ENCODE results near the gene SLC39A8.
"Not testable (repeated sequence)": the region's sequence is repeated elsewhere in the genome, so short reads cannot be mapped to it uniquely, and the experiment has no call there.

The SLC39A8 gene

GRCh38 chr4:102295153-102295862 lies 50.0 kb downstream of the SLC39A8 start:
- H3K4me1 ChIP-seq (ENCODE audit: control insufficient read depth, insufficient read depth, low read length), result no peaks in the 10 kb centered on the region
- H3K4me2 ChIP-seq (ENCODE audit: low read length), result no peak overlapping the region
- H3K4me3 ChIP-seq (ENCODE audit: low read length), result no peak overlapping the region
- H3K9me3 ChIP-seq (replicated peaks; ENCODE audit: low read length), result no peaks in the 10 kb centered on the region
- no peak overlapping the region for H3K9ac ChIP-seq (ENCODE audit: low read depth, low read length)
- no peaks in the 10 kb centered on the region for H3K27me3 ChIP-seq (ENCODE audit: control insufficient read depth, insufficient read depth, low read length)
- no peaks in the 10 kb centered on the region for H3K36me3 ChIP-seq (ENCODE audit: insufficient read depth, low read length)

- no peak overlapping the region for H3K9ac ChIP-seq (ENCODE audit: low read depth, low read length)
- H3K4me1 ChIP-seq (ENCODE audit: control insufficient read depth, insufficient read depth, low read length), result peaks cover 6% of the 10 kb centered on the region
- H3K4me3 ChIP-seq (ENCODE audit: low read length), result no peak overlapping the region
- no peak overlapping the region for H3K4me2 ChIP-seq (ENCODE audit: low read length)
- no peaks in the 10 kb centered on the region for H3K36me3 ChIP-seq (ENCODE audit: insufficient read depth, low read length)
- H3K27me3 ChIP-seq (ENCODE audit: control insufficient read depth, insufficient read depth, low read length), result no peaks in the 10 kb centered on the region
- no peaks in the 10 kb centered on the region for H3K9me3 ChIP-seq (replicated peaks; ENCODE audit: low read length)
Measured at GRCh38 chr4:102288497-102288896, 56.8 kb downstream of the SLC39A8 start.

GRCh38 chr4:102285831-102286230 lies 59.5 kb downstream of the SLC39A8 start:
- Histone ChIP-seq H3K4me3 (ENCODE audit: low read length) (no peak overlapping the region), H3K27me3 (ENCODE audit: control insufficient read depth, insufficient read depth, low read length) (no peaks in the 10 kb centered on the region)

GRCh38 chr4:102281171-102281839 lies 64.0 kb downstream of the SLC39A8 start:
- H3K4me2 ChIP-seq (ENCODE audit: low read length), result no peak overlapping the region
- H3K4me1 ChIP-seq (ENCODE audit: control insufficient read depth, insufficient read depth, low read length), result peaks cover 4% of the 10 kb centered on the region
- no peaks in the 10 kb centered on the region for H3K27me3 ChIP-seq (ENCODE audit: control insufficient read depth, insufficient read depth, low read length)
- no peak overlapping the region for H3K4me3 ChIP-seq (ENCODE audit: low read length)
- H3K36me3 ChIP-seq (ENCODE audit: insufficient read depth, low read length), result no peaks in the 10 kb centered on the region
- H3K9ac ChIP-seq (ENCODE audit: low read depth, low read length), result no peak overlapping the region
- no peaks in the 10 kb centered on the region for H3K9me3 ChIP-seq (replicated peaks; ENCODE audit: low read length)

More at GRCh38 chr4:102285831-102286230, 59.5 kb downstream of the SLC39A8 start:
- Histone ChIP-seq H3K4me2 (ENCODE audit: low read length) (no peak overlapping the region), H3K9ac (ENCODE audit: low read depth, low read length) (no peak overlapping the region), H3K36me3 (ENCODE audit: insufficient read depth, low read length) (no peaks in the 10 kb centered on the region), H3K9me3 (replicated peaks; ENCODE audit: low read length) (no peaks in the 10 kb centered on the region), H3K4me1 (ENCODE audit: control insufficient read depth, insufficient read depth, low read length) (peaks cover 6% of the 10 kb centered on the region)

GRCh38 chr4:102273317-102273716 lies 72.0 kb downstream of the SLC39A8 start:
- not testable (repeated sequence) for H3K9me3 ChIP-seq (replicated peaks; ENCODE audit: low read length); H3K27me3 ChIP-seq (ENCODE audit: control insufficient read depth, insufficient read depth, low read length); H3K9ac ChIP-seq (ENCODE audit: low read depth, low read length); H3K4me3 ChIP-seq (ENCODE audit: low read length); H3K36me3 ChIP-seq (ENCODE audit: insufficient read depth, low read length); H3K4me2 ChIP-seq (ENCODE audit: low read length); H3K4me1 ChIP-seq (ENCODE audit: control insufficient read depth, insufficient read depth, low read length)

- Histone ChIP-seq H3K4me3 (ENCODE audit: low read length) (no peak overlapping the region), H3K27me3 (ENCODE audit: control insufficient read depth, insufficient read depth, low read length) (no peaks in the 10 kb centered on the region), H3K4me2 (ENCODE audit: low read length) (no peak overlapping the region), H3K36me3 (ENCODE audit: insufficient read depth, low read length) (no peaks in the 10 kb centered on the region), H3K9ac (ENCODE audit: low read depth, low read length) (no peak overlapping the region), H3K9me3 (replicated peaks; ENCODE audit: low read length) (no peaks in the 10 kb centered on the region), H3K4me1 (ENCODE audit: control insufficient read depth, insufficient read depth, low read length) (no peaks in the 10 kb centered on the region)
Measured at GRCh38 chr4:102272318-102272717, 73.0 kb downstream of the SLC39A8 start.

GRCh38 chr4:102268355-102268754 lies 76.9 kb downstream of the SLC39A8 start:
- Histone ChIP-seq H3K36me3 (ENCODE audit: insufficient read depth, low read length) (no peaks in the 10 kb centered on the region), H3K4me1 (ENCODE audit: control insufficient read depth, insufficient read depth, low read length) (no peaks in the 10 kb centered on the region), H3K27me3 (ENCODE audit: control insufficient read depth, insufficient read depth, low read length) (no peaks in the 10 kb centered on the region), H3K9me3 (replicated peaks; ENCODE audit: low read length) (no peaks in the 10 kb centered on the region), H3K4me3 (ENCODE audit: low read length) (no peak overlapping the region), H3K9ac (ENCODE audit: low read depth, low read length) (no peak overlapping the region), H3K4me2 (ENCODE audit: low read length) (no peak overlapping the region)

GRCh38 chr4:102263024-102263787 lies 82.1 kb downstream of the SLC39A8 start:
- Histone ChIP-seq H3K4me3 (ENCODE audit: low read length) (no peak overlapping the region), H3K27me3 (ENCODE audit: control insufficient read depth, insufficient read depth, low read length) (no peaks in the 10 kb centered on the region), H3K4me1 (ENCODE audit: control insufficient read depth, insufficient read depth, low read length) (peaks cover 5% of the 10 kb centered on the region), H3K9me3 (replicated peaks; ENCODE audit: low read length) (no peaks in the 10 kb centered on the region), H3K4me2 (ENCODE audit: low read length) (no peak overlapping the region), H3K36me3 (ENCODE audit: insufficient read depth, low read length) (no peaks in the 10 kb centered on the region), H3K9ac (ENCODE audit: low read depth, low read length) (no peak overlapping the region)

- no peaks in the 10 kb centered on the region for H3K36me3 ChIP-seq (ENCODE audit: insufficient read depth, low read length)
- no peak overlapping the region for H3K9ac ChIP-seq (ENCODE audit: low read depth, low read length)
- peaks cover 5% of the 10 kb centered on the region for H3K4me1 ChIP-seq (ENCODE audit: control insufficient read depth, insufficient read depth, low read length)
- no peaks in the 10 kb centered on the region for H3K27me3 ChIP-seq (ENCODE audit: control insufficient read depth, insufficient read depth, low read length)
- H3K4me2 ChIP-seq (ENCODE audit: low read length), result no peak overlapping the region
- H3K4me3 ChIP-seq (ENCODE audit: low read length), result no peak overlapping the region
- no peaks in the 10 kb centered on the region for H3K9me3 ChIP-seq (replicated peaks; ENCODE audit: low read length)
Measured at GRCh38 chr4:102259702-102260101, 85.6 kb downstream of the SLC39A8 start.

- Histone ChIP-seq H3K4me2 (ENCODE audit: low read length) (no peak overlapping the region), H3K9ac (ENCODE audit: low read depth, low read length) (no peak overlapping the region), H3K4me1 (ENCODE audit: control insufficient read depth, insufficient read depth, low read length) (peaks cover 5% of the 10 kb centered on the region), H3K4me3 (ENCODE audit: low read length) (no peak overlapping the region), H3K36me3 (ENCODE audit: insufficient read depth, low read length) (no peaks in the 10 kb centered on the region), H3K27me3 (ENCODE audit: control insufficient read depth, insufficient read depth, low read length) (no peaks in the 10 kb centered on the region), H3K9me3 (replicated peaks; ENCODE audit: low read length) (no peaks in the 10 kb centered on the region)
Measured at GRCh38 chr4:102259081-102259480, 86.2 kb downstream of the SLC39A8 start.

GRCh38 chr4:102256321-102256720 lies 89.0 kb downstream of the SLC39A8 start:
- Histone ChIP-seq H3K4me1 (ENCODE audit: control insufficient read depth, insufficient read depth, low read length) (peaks cover 5% of the 10 kb centered on the region), H3K36me3 (ENCODE audit: insufficient read depth, low read length) (no peaks in the 10 kb centered on the region), H3K9ac (ENCODE audit: low read depth, low read length) (no peak overlapping the region), H3K9me3 (replicated peaks; ENCODE audit: low read length) (no peaks in the 10 kb centered on the region), H3K4me3 (ENCODE audit: low read length) (no peak overlapping the region), H3K4me2 (ENCODE audit: low read length) (no peak overlapping the region), H3K27me3 (ENCODE audit: control insufficient read depth, insufficient read depth, low read length) (no peaks in the 10 kb centered on the region)

Data from skeletal muscle satellite cell (primary cell).